HepG2 (cell line): ENCODE measurements around the gene CTNND1. TPM values are rescaled to one million over a fixed set of nuclear protein-coding genes. Genes with fewer than 3 reads are reported as not detected.

Experiments used
- ADNP ChIP-seq: sonication (generic); formaldehyde crosslinking; IDR thresholded peaks from 2 replicates; pipeline ENCODE4 v1.4.0; 2020; ENCODE audit warnings: missing genetic modification reagents
- BRD4 ChIP-seq: sonication (generic); formaldehyde crosslinking; IDR thresholded peaks from 2 replicates; pipeline ENCODE4 v1.4.0; 2020; ENCODE audit warnings: missing genetic modification reagents
- CENPX ChIP-seq: sonication (generic); formaldehyde crosslinking; IDR thresholded peaks from 2 replicates; pipeline ENCODE4 v1.9.0; 2021; ENCODE audit warnings: mild to moderate bottlenecking, missing genetic modification reagents, moderate library complexity
- DMAP1 ChIP-seq: IDR thresholded peaks from 2 replicates; pipeline ENCODE4 v1.6.1; 2016
- DR1 ChIP-seq: sonication (generic); formaldehyde crosslinking; IDR thresholded peaks from 2 replicates; pipeline ENCODE4 v1.8.0; 2021; ENCODE audit warnings: mild to moderate bottlenecking, missing genetic modification reagents, inconsistent platforms
- HOXA3 ChIP-seq: sonication (generic); formaldehyde crosslinking; IDR thresholded peaks from 2 replicates; pipeline ENCODE4 v1.5.0; 2020; ENCODE audit warnings: missing genetic modification reagents
- NR2F1 ChIP-seq, 2 experiments: fragments of 450-650 bp in 1 of 2; formaldehyde crosslinking in 1 of 2; IDR thresholded peaks; 2 replicates each; pipeline versions ENCODE4 v1.5.0 to v1.6.1; 2016 to 2020; ENCODE audit warnings: mild to moderate bottlenecking in 1 of 2, missing compliant biosample characterization in 1 of 2, missing genetic modification reagents in 1 of 2, moderate library complexity in 1 of 2
- PCBP1 ChIP-seq: fragments of 200-400 bp; formaldehyde crosslinking; IDR thresholded peaks from 2 replicates; pipeline ENCODE4 v1.6.1; 2017; ENCODE audit warnings: mild to moderate bottlenecking, low read depth, low read length, borderline replicate concordance
- RAD21 ChIP-seq: fragments of 450-650 bp; formaldehyde crosslinking; IDR thresholded peaks from 2 replicates; pipeline ENCODE4 v1.5.0; 2020; ENCODE audit warnings: mild to moderate bottlenecking
- STAT6 ChIP-seq: sonication (generic); formaldehyde crosslinking; IDR thresholded peaks from 2 replicates; pipeline ENCODE4 v1.4.0; 2020; ENCODE audit warnings: missing genetic modification reagents, mild to moderate bottlenecking, borderline replicate concordance
- ZNF329 ChIP-seq: sonication (generic); formaldehyde crosslinking; IDR thresholded peaks from 2 replicates; pipeline ENCODE4 v1.9.0; 2021; ENCODE audit warnings: low read depth, mild to moderate bottlenecking, missing genetic modification reagents
- ZNF333 ChIP-seq: sonication (generic); formaldehyde crosslinking; IDR thresholded peaks from 2 replicates; pipeline ENCODE4 v1.4.0; 2020; ENCODE audit warnings: mild to moderate bottlenecking, missing genetic modification reagents, borderline replicate concordance
- ZNF549 ChIP-seq: sonication (generic); formaldehyde crosslinking; IDR thresholded peaks from 2 replicates; pipeline ENCODE4 v1.5.0; 2020; ENCODE audit warnings: missing genetic modification reagents
- ZNF563 ChIP-seq: sonication (generic); formaldehyde crosslinking; IDR thresholded peaks from 2 replicates; pipeline ENCODE4 v1.8.0; 2022; ENCODE audit warnings: mild to moderate bottlenecking, moderate library complexity, missing genetic modification reagents
- ZNF747 ChIP-seq: sonication (generic); formaldehyde crosslinking; IDR thresholded peaks from 2 replicates; pipeline ENCODE4 v1.8.1; 2023; ENCODE audit warnings: missing genetic modification reagents, mild to moderate bottlenecking, borderline replicate concordance
- polyA plus RNA-seq, 8 experiments: library from polyadenylated mRNA; depleted of rRNA in 3 of 8; stranded (reverse) in 7 of 8; unstranded in 1 of 8; fragments of >200 nt; fragmentation: Illumina TruSeq in 4 of 8; extraction: Trizol in 4 of 8; gene quantifications; 2 replicates each; pipeline versions ENCODE4 v1.2.1 to v1.2.3, GENCODE V29; 2011 to 2016; ENCODE audit warnings: low read depth in 4 of 8, missing spikeins in 1 of 8, mixed read lengths in 1 of 8; ENCODE audit not compliant: insufficient read depth in 1 of 8
- total RNA-seq, 5 experiments: library from RNA; depleted of rRNA; stranded (reverse); fragments of >200 nt; fragmentation: Illumina TruSeq; extraction: Trizol; gene quantifications; 2 replicates each; pipeline ENCODE4 v1.2.3, GENCODE V29; 2016; ENCODE audit warnings: low read depth in 1 of 5
- TF ChIP-seq, protein P1 (sequence below): sonication (generic); formaldehyde crosslinking; IDR thresholded peaks from 2 replicates; pipeline ENCODE4 v1.4.0; 2020; ENCODE audit warnings: missing genetic modification reagents
- TF ChIP-seq, protein P2 (sequence below): sonication (generic); formaldehyde crosslinking; IDR thresholded peaks from 2 replicates; pipeline ENCODE4 v1.5.0; 2020; ENCODE audit warnings: missing genetic modification reagents
- TF ChIP-seq, protein P3 (sequence below): sonication (generic); formaldehyde crosslinking; IDR thresholded peaks from 2 replicates; pipeline ENCODE4; 2020; ENCODE audit warnings: missing genetic modification reagents, mild to moderate bottlenecking, borderline replicate concordance
- TF ChIP-seq, protein P4 (sequence below): sonication (generic); formaldehyde crosslinking; IDR thresholded peaks from 2 replicates; pipeline ENCODE4 v1.8.1; 2023; ENCODE audit warnings: missing genetic modification reagents, mild to moderate bottlenecking, borderline replicate concordance
- TF ChIP-seq, protein P5 (sequence below): sonication (generic); formaldehyde crosslinking; IDR thresholded peaks from 2 replicates; pipeline ENCODE4 v1.4.0; 2020; ENCODE audit warnings: missing genetic modification reagents

CTNND1 gene
- total and polyA plus RNA-seq, 2 of the 13 experiments (the other 11 are each of a cell fraction or from before 2014, with no cell fraction given): 117 to 128 TPM

DNA sequence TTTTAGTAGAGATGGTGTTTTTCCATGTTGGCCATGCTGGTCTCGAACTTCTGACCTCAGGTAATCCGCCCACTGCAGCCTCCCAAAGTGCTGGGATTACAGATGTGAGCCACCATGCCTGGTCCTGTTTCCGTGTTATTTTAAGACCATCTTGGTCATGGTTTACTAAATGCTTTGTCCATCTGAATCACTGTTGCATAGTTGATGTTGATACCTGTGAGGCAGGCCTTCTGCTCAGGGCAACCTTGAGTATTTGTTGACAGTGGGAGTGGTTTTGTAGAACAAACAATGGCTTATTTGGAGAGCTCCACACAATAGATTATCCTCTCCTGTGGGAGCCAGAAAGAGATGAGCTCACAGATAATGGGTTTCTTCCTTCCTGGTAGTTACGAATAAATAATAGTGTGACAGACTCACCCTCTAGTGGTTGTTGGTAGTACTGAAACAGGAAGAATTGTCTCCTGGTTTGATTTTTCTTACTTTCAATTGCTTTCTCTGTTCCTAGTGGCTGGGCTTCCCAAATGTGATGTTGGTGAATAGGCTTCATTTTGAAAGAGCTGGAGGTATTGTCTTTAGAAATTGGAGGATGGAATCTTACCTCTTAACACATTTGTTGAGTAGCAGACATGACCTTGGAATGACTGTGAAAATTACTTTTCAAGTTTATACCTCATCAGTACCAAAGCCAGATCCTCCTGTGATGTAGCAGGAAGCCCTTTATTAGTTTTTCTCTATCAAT lies 39.0 kb downstream of the CTNND1 start (continued):
- TF ChIP-seq ZNF747 (CRISPR knock-in tag): no peak; the same call in 1 of the 2 replicates
- TF ChIP-seq ZNF563: no peak
- TF ChIP-seq DR1 (CRISPR knock-in tag): no peak
- TF ChIP-seq NR2F1 (CRISPR knock-in tag; IDR thresholded peaks at IDR 0.05): peak in 1 of 2 experiments; percentile 40; a peak in 1 of 4 replicates
- TF ChIP-seq, protein P1, sequence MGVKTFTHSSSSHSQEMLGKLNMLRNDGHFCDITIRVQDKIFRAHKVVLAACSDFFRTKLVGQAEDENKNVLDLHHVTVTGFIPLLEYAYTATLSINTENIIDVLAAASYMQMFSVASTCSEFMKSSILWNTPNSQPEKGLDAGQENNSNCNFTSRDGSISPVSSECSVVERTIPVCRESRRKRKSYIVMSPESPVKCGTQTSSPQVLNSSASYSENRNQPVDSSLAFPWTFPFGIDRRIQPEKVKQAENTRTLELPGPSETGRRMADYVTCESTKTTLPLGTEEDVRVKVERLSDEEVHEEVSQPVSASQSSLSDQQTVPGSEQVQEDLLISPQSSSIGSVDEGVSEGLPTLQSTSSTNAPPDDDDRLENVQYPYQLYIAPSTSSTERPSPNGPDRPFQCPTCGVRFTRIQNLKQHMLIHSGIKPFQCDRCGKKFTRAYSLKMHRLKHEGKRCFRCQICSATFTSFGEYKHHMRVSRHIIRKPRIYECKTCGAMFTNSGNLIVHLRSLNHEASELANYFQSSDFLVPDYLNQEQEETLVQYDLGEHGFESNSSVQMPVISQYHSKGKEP (CRISPR knock-in tag): no peak
- TF ChIP-seq BRD4 (CRISPR knock-in tag): no peak
- TF ChIP-seq ZNF329 (CRISPR knock-in tag): no peak
- TF ChIP-seq RAD21 (CRISPR knock-in tag): peak; percentile 94
- TF ChIP-seq CENPX: no peak
- no peak for TF ChIP-seq STAT6
- no peak for TF ChIP-seq ZNF333
- TF ChIP-seq, protein P2, sequence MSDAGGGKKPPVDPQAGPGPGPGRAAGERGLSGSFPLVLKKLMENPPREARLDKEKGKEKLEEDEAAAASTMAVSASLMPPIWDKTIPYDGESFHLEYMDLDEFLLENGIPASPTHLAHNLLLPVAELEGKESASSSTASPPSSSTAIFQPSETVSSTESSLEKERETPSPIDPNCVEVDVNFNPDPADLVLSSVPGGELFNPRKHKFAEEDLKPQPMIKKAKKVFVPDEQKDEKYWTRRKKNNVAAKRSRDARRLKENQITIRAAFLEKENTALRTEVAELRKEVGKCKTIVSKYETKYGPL: 0 out of 2 replicates have a peak, but pooled peaks have one; percentile 19
- no peak for TF ChIP-seq ZNF549 (CRISPR knock-in tag)
- TF ChIP-seq PCBP1: no peak
- peak; percentile 33; the same call in 1 of the 2 replicates for TF ChIP-seq HOXA3 (CRISPR knock-in tag)
- TF ChIP-seq, protein P3, sequence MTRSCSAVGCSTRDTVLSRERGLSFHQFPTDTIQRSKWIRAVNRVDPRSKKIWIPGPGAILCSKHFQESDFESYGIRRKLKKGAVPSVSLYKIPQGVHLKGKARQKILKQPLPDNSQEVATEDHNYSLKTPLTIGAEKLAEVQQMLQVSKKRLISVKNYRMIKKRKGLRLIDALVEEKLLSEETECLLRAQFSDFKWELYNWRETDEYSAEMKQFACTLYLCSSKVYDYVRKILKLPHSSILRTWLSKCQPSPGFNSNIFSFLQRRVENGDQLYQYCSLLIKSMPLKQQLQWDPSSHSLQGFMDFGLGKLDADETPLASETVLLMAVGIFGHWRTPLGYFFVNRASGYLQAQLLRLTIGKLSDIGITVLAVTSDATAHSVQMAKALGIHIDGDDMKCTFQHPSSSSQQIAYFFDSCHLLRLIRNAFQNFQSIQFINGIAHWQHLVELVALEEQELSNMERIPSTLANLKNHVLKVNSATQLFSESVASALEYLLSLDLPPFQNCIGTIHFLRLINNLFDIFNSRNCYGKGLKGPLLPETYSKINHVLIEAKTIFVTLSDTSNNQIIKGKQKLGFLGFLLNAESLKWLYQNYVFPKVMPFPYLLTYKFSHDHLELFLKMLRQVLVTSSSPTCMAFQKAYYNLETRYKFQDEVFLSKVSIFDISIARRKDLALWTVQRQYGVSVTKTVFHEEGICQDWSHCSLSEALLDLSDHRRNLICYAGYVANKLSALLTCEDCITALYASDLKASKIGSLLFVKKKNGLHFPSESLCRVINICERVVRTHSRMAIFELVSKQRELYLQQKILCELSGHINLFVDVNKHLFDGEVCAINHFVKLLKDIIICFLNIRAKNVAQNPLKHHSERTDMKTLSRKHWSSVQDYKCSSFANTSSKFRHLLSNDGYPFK (CRISPR knock-in tag): no peak
- TF ChIP-seq, protein P4, sequence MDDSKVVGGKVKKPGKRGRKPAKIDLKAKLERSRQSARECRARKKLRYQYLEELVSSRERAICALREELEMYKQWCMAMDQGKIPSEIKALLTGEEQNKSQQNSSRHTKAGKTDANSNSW (CRISPR knock-in tag): no peak
- no peak for TF ChIP-seq DMAP1
- TF ChIP-seq, protein P5, sequence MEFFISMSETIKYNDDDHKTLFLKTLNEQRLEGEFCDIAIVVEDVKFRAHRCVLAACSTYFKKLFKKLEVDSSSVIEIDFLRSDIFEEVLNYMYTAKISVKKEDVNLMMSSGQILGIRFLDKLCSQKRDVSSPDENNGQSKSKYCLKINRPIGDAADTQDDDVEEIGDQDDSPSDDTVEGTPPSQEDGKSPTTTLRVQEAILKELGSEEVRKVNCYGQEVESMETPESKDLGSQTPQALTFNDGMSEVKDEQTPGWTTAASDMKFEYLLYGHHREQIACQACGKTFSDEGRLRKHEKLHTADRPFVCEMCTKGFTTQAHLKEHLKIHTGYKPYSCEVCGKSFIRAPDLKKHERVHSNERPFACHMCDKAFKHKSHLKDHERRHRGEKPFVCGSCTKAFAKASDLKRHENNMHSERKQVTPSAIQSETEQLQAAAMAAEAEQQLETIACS (CRISPR knock-in tag): no peak
- no peak for TF ChIP-seq ADNP
